ENCODE results near the gene UBTD2. TPM values are rescaled to one million over a fixed set of nuclear protein-coding genes. Genes with fewer than 3 reads are reported as not detected.

Gene UBTD2
- total and polyA plus RNA-seq, 9 donors, result 48.8 to 79.8 (median 61.2) TPM

- Histone ChIP-seq H3K27ac (ENCODE audit: low read length) (no peak overlapping the region), H3K4me1 (ENCODE audit: control insufficient read depth, insufficient read depth, low read length) (no peaks in the 10 kb centered on the region), H3K27me3 (ENCODE audit: control insufficient read depth, insufficient read depth, low read length) (no peaks in the 10 kb centered on the region), H3K36me3 (ENCODE audit: control insufficient read depth, insufficient read depth, low read length) (peaks cover 18% of the 10 kb centered on the region), H3K4me3 (ENCODE audit: low read length) (no peak overlapping the region), H3K9me3 (replicated peaks; ENCODE audit: control insufficient read depth, low read depth, low read length) (peaks cover 34% of the 10 kb centered on the region)
- 98% methylated on average over 23 of the region's 23 CpGs for WGBS (ENCODE audit: insufficient coverage)
- no peak for DNase-seq
Observed at GRCh38 chr5:172255444-172255843, 28.1 kb downstream of the UBTD2 start.

GRCh38 chr5:172252501-172252900 is 31.1 kb downstream of the UBTD2 start:
- Histone ChIP-seq H3K36me3 (ENCODE audit: control insufficient read depth, insufficient read depth, low read length) (peaks cover 14% of the 10 kb centered on the region), H3K27me3 (ENCODE audit: control insufficient read depth, insufficient read depth, low read length) (no peaks in the 10 kb centered on the region), H3K9me3 (replicated peaks; ENCODE audit: control insufficient read depth, low read depth, low read length) (peaks cover 24% of the 10 kb centered on the region), H3K27ac (ENCODE audit: low read length) (no peak overlapping the region), H3K4me1 (ENCODE audit: control insufficient read depth, insufficient read depth, low read length) (no peaks in the 10 kb centered on the region), H3K4me3 (ENCODE audit: low read length) (no peak overlapping the region)
- no CpG with 5 or more reads among the region's 2 CpGs for WGBS (ENCODE audit: insufficient coverage)
- no peak for DNase-seq

GRCh38 chr5:172251419-172251818 is 32.1 kb downstream of the UBTD2 start:
- Histone ChIP-seq H3K27me3 (ENCODE audit: control insufficient read depth, insufficient read depth, low read length) (no peaks in the 10 kb centered on the region), H3K9me3 (replicated peaks; ENCODE audit: control insufficient read depth, low read depth, low read length) (peaks cover 24% of the 10 kb centered on the region), H3K4me1 (ENCODE audit: control insufficient read depth, insufficient read depth, low read length) (no peaks in the 10 kb centered on the region), H3K4me3 (ENCODE audit: low read length) (no peak overlapping the region), H3K27ac (ENCODE audit: low read length) (no peak overlapping the region), H3K36me3 (ENCODE audit: control insufficient read depth, insufficient read depth, low read length) (peaks cover 14% of the 10 kb centered on the region)
- DNase-seq, result no peak
- no CpG with 5 or more reads among the region's 1 CpG for WGBS (ENCODE audit: insufficient coverage)

GRCh38 chr5:172248637-172249036 is 34.9 kb downstream of the UBTD2 start:
- Histone ChIP-seq H3K36me3 (ENCODE audit: control insufficient read depth, insufficient read depth, low read length) (no peaks in the 10 kb centered on the region), H3K4me1 (ENCODE audit: control insufficient read depth, insufficient read depth, low read length) (no peaks in the 10 kb centered on the region), H3K4me3 (ENCODE audit: low read length) (no peak overlapping the region), H3K27me3 (ENCODE audit: control insufficient read depth, insufficient read depth, low read length) (no peaks in the 10 kb centered on the region), H3K9me3 (replicated peaks; ENCODE audit: control insufficient read depth, low read depth, low read length) (peaks cover 9% of the 10 kb centered on the region), H3K27ac (ENCODE audit: low read length) (no peak overlapping the region)
- no peak for DNase-seq
- 60% methylated on average over 1 of the region's 2 CpGs for WGBS (ENCODE audit: insufficient coverage)

- Histone ChIP-seq H3K36me3 (ENCODE audit: control insufficient read depth, insufficient read depth, low read length) (no peaks in the 10 kb centered on the region), H3K27me3 (ENCODE audit: control insufficient read depth, insufficient read depth, low read length) (no peaks in the 10 kb centered on the region), H3K4me3 (ENCODE audit: low read length) (no peak overlapping the region), H3K27ac (ENCODE audit: low read length) (no peak overlapping the region), H3K9me3 (replicated peaks; ENCODE audit: control insufficient read depth, low read depth, low read length) (no peaks in the 10 kb centered on the region), H3K4me1 (ENCODE audit: control insufficient read depth, insufficient read depth, low read length) (no peaks in the 10 kb centered on the region)
- DNase-seq, result peak; percentile 67
- no CpG with 5 or more reads among the region's 1 CpG for WGBS (ENCODE audit: insufficient coverage)
Observed at GRCh38 chr5:172245703-172246125, 37.9 kb downstream of the UBTD2 start.

- no peak overlapping the region for H3K27ac ChIP-seq (ENCODE audit: low read length)
- no peak overlapping the region for H3K4me3 ChIP-seq (ENCODE audit: low read length)
- no peak for DNase-seq
- no peaks in the 10 kb centered on the region for H3K27me3 ChIP-seq (ENCODE audit: control insufficient read depth, insufficient read depth, low read length)
- no peaks in the 10 kb centered on the region for H3K36me3 ChIP-seq (ENCODE audit: control insufficient read depth, insufficient read depth, low read length)
- no peaks in the 10 kb centered on the region for H3K9me3 ChIP-seq (replicated peaks; ENCODE audit: control insufficient read depth, low read depth, low read length)
- WGBS (ENCODE audit: insufficient coverage), result 71% methylated on average over 1 of the region's 2 CpGs
- no peaks in the 10 kb centered on the region for H3K4me1 ChIP-seq (ENCODE audit: control insufficient read depth, insufficient read depth, low read length)
Observed at GRCh38 chr5:172245046-172245445, 38.5 kb downstream of the UBTD2 start.

- WGBS (ENCODE audit: insufficient coverage), result no CpG with 5 or more reads among the region's 3 CpGs
- no peak for DNase-seq
- Histone ChIP-seq H3K4me3 (ENCODE audit: low read length) (no peak overlapping the region), H3K27me3 (ENCODE audit: control insufficient read depth, insufficient read depth, low read length) (no peaks in the 10 kb centered on the region), H3K9me3 (replicated peaks; ENCODE audit: control insufficient read depth, low read depth, low read length) (no peaks in the 10 kb centered on the region), H3K36me3 (ENCODE audit: control insufficient read depth, insufficient read depth, low read length) (no peaks in the 10 kb centered on the region), H3K27ac (ENCODE audit: low read length) (no peak overlapping the region), H3K4me1 (ENCODE audit: control insufficient read depth, insufficient read depth, low read length) (no peaks in the 10 kb centered on the region)
Observed at GRCh38 chr5:172243302-172243701, 40.3 kb downstream of the UBTD2 start.

GRCh38 chr5:172238334-172238733 is 45.2 kb downstream of the UBTD2 start:
- no peak overlapping the region for H3K27ac ChIP-seq (ENCODE audit: low read length)
- DNase-seq, result no peak
- whole genome bisulfite sequencing (ENCODE audit: insufficient coverage), result 71% methylated on average over 1 of the region's 1 CpG

GRCh38 chr5:172235827-172236736 is 47.5 kb downstream of the UBTD2 start:
- 20% methylated on average over 1 of the region's 3 CpGs for WGBS (ENCODE audit: insufficient coverage)
- Histone ChIP-seq H3K4me1 (ENCODE audit: control insufficient read depth, insufficient read depth, low read length) (peaks cover 5% of the 10 kb centered on the region), H3K36me3 (ENCODE audit: control insufficient read depth, insufficient read depth, low read length) (peaks cover 14% of the 10 kb centered on the region), H3K27ac (ENCODE audit: low read length) (no peak overlapping the region), H3K27me3 (ENCODE audit: control insufficient read depth, insufficient read depth, low read length) (no peaks in the 10 kb centered on the region), H3K9me3 (replicated peaks; ENCODE audit: control insufficient read depth, low read depth, low read length) (no peaks in the 10 kb centered on the region), H3K4me3 (ENCODE audit: low read length) (no peak overlapping the region)
- DNase-seq, result peak; percentile 58

More at GRCh38 chr5:172238334-172238733, 45.2 kb downstream of the UBTD2 start:
- Histone ChIP-seq H3K4me1 (ENCODE audit: control insufficient read depth, insufficient read depth, low read length) (peaks cover 5% of the 10 kb centered on the region), H3K36me3 (ENCODE audit: control insufficient read depth, insufficient read depth, low read length) (peaks cover 3% of the 10 kb centered on the region), H3K9me3 (replicated peaks; ENCODE audit: control insufficient read depth, low read depth, low read length) (no peaks in the 10 kb centered on the region), H3K4me3 (ENCODE audit: low read length) (no peak overlapping the region), H3K27me3 (ENCODE audit: control insufficient read depth, insufficient read depth, low read length) (no peaks in the 10 kb centered on the region)

- DNase-seq, result peak; percentile 20
- Histone ChIP-seq H3K4me3 (ENCODE audit: low read length) (no peak overlapping the region), H3K9me3 (replicated peaks; ENCODE audit: control insufficient read depth, low read depth, low read length) (no peaks in the 10 kb centered on the region), H3K4me1 (ENCODE audit: control insufficient read depth, insufficient read depth, low read length) (peaks cover 5% of the 10 kb centered on the region), H3K36me3 (ENCODE audit: control insufficient read depth, insufficient read depth, low read length) (peaks cover 19% of the 10 kb centered on the region), H3K27me3 (ENCODE audit: control insufficient read depth, insufficient read depth, low read length) (no peaks in the 10 kb centered on the region), H3K27ac (ENCODE audit: low read length) (no peak overlapping the region)
- WGBS (ENCODE audit: insufficient coverage), result 0% methylated on average over 2 of the region's 4 CpGs
Observed at GRCh38 chr5:172235132-172235780, 48.3 kb downstream of the UBTD2 start.
